GM21786 (cell line): ENCODE measurements around the gene GPR55.

Experiments used
- ATAC-seq: cut with Tn5 transposase; IDR thresholded peaks from one replicate; pipeline ENCODE4 v1.9.1; 2021; ENCODE audit not compliant: unreplicated experiment

GPR55 gene

GRCh38 chr2:230919681-230920080, 5.4 kb downstream of the GPR55 start:
- no peak for ATAC-seq

GRCh38 chr2:230919240-230919639, 5.8 kb downstream of the GPR55 start:
- no peak for ATAC-seq

- no peak for ATAC-seq
These were observed 8.8 kb downstream of the GPR55 start for GRCh38 chr2:230916218-230916617.

- no peak for ATAC-seq
These were observed 9.7 kb downstream of the GPR55 start for GRCh38 chr2:230915319-230915718.

GRCh38 chr2:230914886-230915285, 10.2 kb downstream of the GPR55 start:
- no peak for ATAC-seq

- no peak for ATAC-seq
These were observed 11.5 kb downstream of the GPR55 start for GRCh38 chr2:230913406-230914143.

- no peak for ATAC-seq
These were observed 12.3 kb downstream of the GPR55 start for GRCh38 chr2:230912724-230913123.

- ATAC-seq = no peak
These were observed 13.0 kb downstream of the GPR55 start for GRCh38 chr2:230912046-230912445.

- no peak for ATAC-seq
These were observed 14.4 kb downstream of the GPR55 start for GRCh38 chr2:230910546-230911177.

- no peak for ATAC-seq
These were observed 15.0 kb downstream of the GPR55 start for GRCh38 chr2:230909841-230910545.

GRCh38 chr2:230908595-230909191, 16.3 kb downstream of the GPR55 start:
- ATAC-seq = no peak

- ATAC-seq = no peak
These were observed 16.9 kb downstream of the GPR55 start for GRCh38 chr2:230908092-230908594.

GRCh38 chr2:230907361-230908091, 17.5 kb downstream of the GPR55 start:
- ATAC-seq = no peak

- ATAC-seq = no peak
These were observed 18.4 kb downstream of the GPR55 start for GRCh38 chr2:230906471-230907230.

GRCh38 chr2:230905448-230906421, 19.3 kb downstream of the GPR55 start:
- ATAC-seq = no peak

GRCh38 chr2:230904856-230905447, 20.1 kb downstream of the GPR55 start:
- ATAC-seq = no peak

GRCh38 chr2:230903231-230904150, 21.6 kb downstream of the GPR55 start:
- ATAC-seq = no peak
